ENCODE results near the gene HIVEP3. TPM values are rescaled to one million over a fixed set of nuclear protein-coding genes. Genes with fewer than 3 reads are reported as not detected.

The HIVEP3 gene
- total RNA-seq, 3 donors from 2014 or later, result 4.9 to 6.5 (median 6.1) TPM

GRCh38 chr1:41533731-41534080 lies 385.0 kb downstream of the HIVEP3 start:
- ATAC-seq (no peak), DNase-seq (peak in 1 of 3 donors; percentile 19)
- no peak for TF ChIP-seq CTCF (IDR thresholded peaks at IDR 0.05)
- intact Hi-C loops (cut with DNase I, micrococcal nuclease), result no loop called here
- Histone ChIP-seq H3K36me3 (ENCODE audit: low read depth) (no peaks in the 10 kb centered on the region), H3K9me3 (no peaks in the 10 kb centered on the region), H3K4me3 (no peak overlapping the region), H3K4me1 (ENCODE audit: low read depth) (peaks cover 9% of the 10 kb centered on the region)

- H3K36me3 ChIP-seq (ENCODE audit: low read depth), result no peaks in the 10 kb centered on the region
- H3K4me3 ChIP-seq, result no peak overlapping the region
- TF ChIP-seq CTCF (IDR thresholded peaks at IDR 0.05), result no peak
- ATAC-seq, result no peak
- DNase-seq, result peak in 1 of 3 donors; percentile 27
- peaks cover 9% of the 10 kb centered on the region for H3K4me1 ChIP-seq (ENCODE audit: low read depth)
- intact Hi-C loops (cut with DNase I, micrococcal nuclease), result no loop called here
- H3K9me3 ChIP-seq, result no peaks in the 10 kb centered on the region
Measured at GRCh38 chr1:41533016-41533730, 385.5 kb downstream of the HIVEP3 start.

- peak in 1 of 3 donors; percentile 6 for DNase-seq
- Histone ChIP-seq H3K4me1 (ENCODE audit: low read depth) (peaks cover 4% of the 10 kb centered on the region), H3K36me3 (ENCODE audit: low read depth) (no peaks in the 10 kb centered on the region), H3K9me3 (no peaks in the 10 kb centered on the region), H3K4me3 (no peak overlapping the region)
- no peak for TF ChIP-seq CTCF (IDR thresholded peaks at IDR 0.05)
- no peak for ATAC-seq
- intact Hi-C loops (cut with DNase I, micrococcal nuclease), result no loop called here
Measured at GRCh38 chr1:41532206-41532975, 386.3 kb downstream of the HIVEP3 start.

- intact Hi-C loops (cut with DNase I, micrococcal nuclease), result no loop called here
- Histone ChIP-seq H3K4me3 (no peak overlapping the region), H3K4me1 (ENCODE audit: low read depth) (no peaks in the 10 kb centered on the region), H3K36me3 (ENCODE audit: low read depth) (no peaks in the 10 kb centered on the region), H3K9me3 (no peaks in the 10 kb centered on the region)
- DNase-seq (peak in 1 of 3 donors; percentile 15), ATAC-seq (no peak)
- TF ChIP-seq CTCF (IDR thresholded peaks at IDR 0.05), result no peak
Measured at GRCh38 chr1:41530411-41530810, 388.3 kb downstream of the HIVEP3 start.

- Histone ChIP-seq H3K4me1 (ENCODE audit: low read depth) (no peaks in the 10 kb centered on the region), H3K36me3 (ENCODE audit: low read depth) (no peaks in the 10 kb centered on the region), H3K4me3 (no peak overlapping the region), H3K9me3 (no peaks in the 10 kb centered on the region)
- DNase-seq, result peak in 1 of 3 donors; percentile 27
- TF ChIP-seq CTCF (IDR thresholded peaks at IDR 0.05), result no peak
- intact Hi-C loops (cut with DNase I, micrococcal nuclease), result no loop called here
- ATAC-seq, result no peak
Measured at GRCh38 chr1:41529621-41530395, 388.9 kb downstream of the HIVEP3 start.

All from mucosa of descending colon (tissue), 3 donors.